Measurements from ENCODE around the gene MYO5A.
A peak's percentile ranks its signal among the peaks of the same experiment; 100 is the strongest.
"Not testable (repeated sequence)": the region's sequence is repeated elsewhere in the genome, so short reads cannot be mapped to it uniquely, and the experiment has no call there.

The MYO5A gene

GRCh38 chr15:52502608-52503007 is 26.1 kb downstream of the MYO5A start:
- no peak for DNase-seq

- no peak for DNase-seq
Measured at GRCh38 chr15:52499506-52499905, 29.2 kb downstream of the MYO5A start.

- no peak for DNase-seq
Measured at GRCh38 chr15:52498706-52499105, 30.0 kb downstream of the MYO5A start.

GRCh38 chr15:52496776-52497470 is 31.8 kb downstream of the MYO5A start:
- peak; percentile 0 for DNase-seq

GRCh38 chr15:52496175-52496574 is 32.5 kb downstream of the MYO5A start:
- DNase-seq, result no peak

- DNase-seq, result no peak
Measured at GRCh38 chr15:52495125-52495524, 33.6 kb downstream of the MYO5A start.

GRCh38 chr15:52493968-52494367 is 34.7 kb downstream of the MYO5A start:
- no peak for DNase-seq

GRCh38 chr15:52492132-52492531 is 36.5 kb downstream of the MYO5A start:
- no peak for DNase-seq

GRCh38 chr15:52491472-52491871 is 37.2 kb downstream of the MYO5A start:
- no peak for DNase-seq

- DNase-seq, result not testable (repeated sequence)
Measured at GRCh38 chr15:52489430-52489829, 39.2 kb downstream of the MYO5A start.

- no peak for DNase-seq
Measured at GRCh38 chr15:52488830-52489229, 39.9 kb downstream of the MYO5A start.

GRCh38 chr15:52486003-52486996 is 42.4 kb downstream of the MYO5A start:
- no peak for DNase-seq

- DNase-seq, result no peak
Measured at GRCh38 chr15:52485290-52485689, 43.4 kb downstream of the MYO5A start.

- DNase-seq, result no peak
Measured at GRCh38 chr15:52483707-52484106, 45.0 kb downstream of the MYO5A start.

GRCh38 chr15:52481915-52482314 is 46.8 kb downstream of the MYO5A start:
- no peak for DNase-seq

GRCh38 chr15:52480990-52481389 is 47.7 kb downstream of the MYO5A start:
- peak; percentile 44 for DNase-seq

- DNase-seq, result no peak
Measured at GRCh38 chr15:52466716-52467115, 62.0 kb downstream of the MYO5A start.

GRCh38 chr15:52466134-52466701 is 62.5 kb downstream of the MYO5A start:
- no peak for DNase-seq

- no peak for DNase-seq
Measured at GRCh38 chr15:52464478-52464877, 64.2 kb downstream of the MYO5A start.

GRCh38 chr15:52464040-52464439 is 64.6 kb downstream of the MYO5A start:
- DNase-seq, result no peak

- DNase-seq, result no peak
Measured at GRCh38 chr15:52463638-52464037, 65.0 kb downstream of the MYO5A start.

GRCh38 chr15:52462806-52463360 is 65.8 kb downstream of the MYO5A start:
- DNase-seq, result no peak

GRCh38 chr15:52459701-52460100 is 69.0 kb downstream of the MYO5A start:
- not testable (repeated sequence) for DNase-seq

Data from NCI-H1694 (cell line).